Measurements from ENCODE around the gene ITPKB.
"Not testable (repeated sequence)": the region's sequence is repeated elsewhere in the genome, so short reads cannot be mapped to it uniquely, and the experiment has no call there.

Gene ITPKB

DNA sequence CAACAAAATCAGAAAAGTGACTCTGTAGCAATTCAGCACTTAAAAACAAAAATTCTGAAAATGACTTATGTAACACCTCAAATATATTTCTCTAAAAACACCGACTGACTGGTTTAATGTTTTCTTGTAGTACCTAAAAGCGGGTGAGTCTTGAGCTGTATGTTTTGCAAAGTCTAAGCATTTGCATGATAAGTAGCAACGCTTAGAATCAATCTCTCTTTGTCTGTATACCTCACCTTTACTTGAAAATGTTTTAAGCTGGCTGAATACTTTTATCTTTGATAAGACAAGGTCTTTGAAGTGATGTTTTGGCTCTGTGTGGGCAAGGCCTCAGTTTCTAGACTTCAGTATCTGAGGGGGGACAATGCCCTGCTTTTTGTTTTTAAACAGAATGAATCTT is 8.2 kb downstream of the ITPKB start:
- DNase-seq (ENCODE audit: low read depth in 2 of 2) = no peak

DNA sequence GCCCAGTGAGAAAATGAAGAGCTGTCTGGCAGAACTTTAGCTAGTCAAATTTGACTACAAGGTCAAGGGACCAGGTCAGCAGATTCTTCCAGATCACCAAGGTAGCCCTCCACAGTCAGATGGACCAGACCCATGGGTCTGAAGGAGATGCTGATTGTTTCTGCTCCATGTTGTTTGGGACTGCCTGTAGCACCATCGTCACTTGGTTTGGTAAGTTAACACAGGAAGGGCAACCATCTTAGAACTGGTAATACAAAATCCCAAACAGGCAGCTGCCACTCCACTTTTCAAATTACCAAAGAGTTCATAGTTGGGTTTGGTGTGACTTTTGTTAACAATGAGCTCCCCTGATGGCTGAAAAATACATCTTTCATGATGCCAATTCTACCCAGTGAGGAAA is 9.0 kb downstream of the ITPKB start:
- no peak for DNase-seq (ENCODE audit: low read depth in 2 of 2)

DNA sequence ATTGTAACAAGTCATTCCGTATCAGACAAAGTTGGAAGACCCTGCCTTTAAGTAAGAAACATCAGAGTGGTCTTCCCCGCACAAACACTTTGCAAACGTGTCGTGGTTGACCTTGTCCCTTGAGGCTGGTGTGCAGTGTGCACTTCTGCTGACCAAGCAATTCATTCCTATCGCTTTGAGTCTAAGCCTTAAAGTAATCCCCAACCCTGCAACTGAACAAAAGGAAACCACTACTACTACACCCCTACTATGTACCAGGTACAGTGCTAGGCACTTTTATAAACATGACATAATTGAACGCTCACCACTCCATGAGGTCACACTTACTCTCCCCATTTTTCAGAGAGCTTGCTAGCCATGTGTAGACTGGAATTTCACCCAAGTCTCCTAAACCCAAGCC is 10.6 kb downstream of the ITPKB start:
- DNase-seq (ENCODE audit: low read depth in 2 of 2) = no peak

DNA sequence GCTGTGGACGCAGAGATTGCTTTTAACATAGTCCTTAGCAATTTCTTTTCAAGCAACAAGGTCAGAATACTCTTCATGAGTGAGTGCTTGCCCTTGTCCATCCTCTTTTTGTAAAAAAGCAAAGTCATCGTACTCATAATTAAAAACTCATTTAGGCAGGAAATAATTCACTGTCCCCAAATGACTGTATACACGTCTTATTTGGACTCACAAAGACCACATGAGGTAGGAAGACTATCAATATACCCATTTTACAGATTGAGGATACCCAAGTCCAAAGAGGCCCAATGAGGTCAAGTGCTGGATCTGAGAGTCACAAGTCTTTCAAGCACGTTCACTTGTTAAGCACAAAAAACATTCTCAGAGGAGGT is 13.2 kb downstream of the ITPKB start:
- no peak for DNase-seq (ENCODE audit: low read depth in 2 of 2)

DNA sequence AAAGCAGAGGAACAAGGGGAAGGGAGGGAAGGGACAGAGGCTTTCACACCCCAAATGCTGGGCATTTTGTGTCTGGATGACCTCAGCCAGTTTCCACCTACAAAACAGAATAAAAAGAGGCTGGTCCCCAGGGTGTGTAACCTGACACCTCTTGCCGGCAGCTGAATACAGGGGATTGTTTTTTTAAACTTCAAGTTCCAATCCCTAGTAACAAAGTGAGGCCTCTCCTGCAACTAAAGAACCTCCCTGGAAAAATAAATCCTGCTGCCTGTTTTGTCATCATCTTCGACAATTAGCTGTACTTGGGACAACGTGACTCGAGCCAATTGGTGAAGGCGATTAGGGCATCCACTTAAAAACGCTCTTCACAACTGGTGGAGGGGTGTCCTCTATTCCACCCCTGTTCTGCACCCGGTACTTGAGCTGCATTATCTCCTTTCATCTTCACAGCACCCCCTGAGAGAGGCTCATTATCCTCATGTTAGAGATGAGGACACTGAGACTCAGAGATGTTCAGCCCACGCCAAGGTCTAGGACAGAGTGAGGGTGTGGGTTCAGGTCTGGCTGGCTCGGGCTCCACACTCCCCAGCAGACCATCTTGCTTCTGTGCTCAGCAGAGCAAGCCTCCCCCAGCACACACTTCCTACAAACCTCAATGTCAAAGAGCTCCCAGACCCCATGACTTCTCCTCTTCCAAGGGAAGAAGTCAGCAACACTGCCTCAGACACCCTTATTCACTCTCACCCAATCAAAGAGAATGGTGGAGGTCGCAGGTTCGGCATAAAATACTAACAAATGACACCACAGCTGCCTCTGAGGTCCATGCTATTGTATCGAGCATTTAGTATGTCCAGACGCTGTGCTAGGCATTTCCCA is 15.2 kb downstream of the ITPKB start:
- no peak for DNase-seq (ENCODE audit: low read depth in 2 of 2)

DNA sequence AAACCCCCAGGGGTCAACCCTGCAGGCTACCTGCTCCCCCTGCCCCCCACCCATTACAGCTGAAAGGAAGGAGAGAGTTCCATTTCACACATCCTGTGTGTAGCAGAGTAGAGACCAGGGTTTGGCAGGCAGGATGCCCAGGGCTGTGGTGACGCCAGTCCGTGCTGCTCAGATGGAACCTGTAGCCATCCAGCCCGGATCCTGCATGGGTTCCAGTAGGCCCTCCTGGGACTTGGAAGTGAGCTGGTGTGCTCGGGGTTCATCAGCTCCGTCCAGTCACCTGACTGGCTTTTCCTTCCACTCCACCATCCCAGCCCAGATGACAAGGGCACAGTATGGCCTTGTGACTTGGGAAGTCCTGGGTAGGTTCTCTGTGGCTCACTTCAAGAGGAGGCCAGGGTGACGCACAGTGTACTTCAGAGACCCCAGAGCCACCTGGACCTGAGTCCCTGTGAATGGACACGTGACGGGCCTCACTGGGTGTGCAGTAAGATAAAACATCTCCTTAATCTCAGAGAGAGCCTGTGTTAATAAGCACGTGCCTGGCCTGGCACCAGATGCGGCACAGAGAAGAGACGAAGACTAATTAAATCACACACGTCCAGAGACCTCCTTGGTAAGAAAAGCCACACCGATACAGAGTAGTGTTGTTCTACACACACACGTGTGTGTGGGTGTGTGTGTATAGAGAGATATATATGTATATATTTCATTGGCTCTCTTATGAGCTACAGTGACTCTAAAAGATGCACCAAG is 16.0 kb downstream of the ITPKB start:
- DNase-seq (ENCODE audit: low read depth in 2 of 2) = no peak

DNA sequence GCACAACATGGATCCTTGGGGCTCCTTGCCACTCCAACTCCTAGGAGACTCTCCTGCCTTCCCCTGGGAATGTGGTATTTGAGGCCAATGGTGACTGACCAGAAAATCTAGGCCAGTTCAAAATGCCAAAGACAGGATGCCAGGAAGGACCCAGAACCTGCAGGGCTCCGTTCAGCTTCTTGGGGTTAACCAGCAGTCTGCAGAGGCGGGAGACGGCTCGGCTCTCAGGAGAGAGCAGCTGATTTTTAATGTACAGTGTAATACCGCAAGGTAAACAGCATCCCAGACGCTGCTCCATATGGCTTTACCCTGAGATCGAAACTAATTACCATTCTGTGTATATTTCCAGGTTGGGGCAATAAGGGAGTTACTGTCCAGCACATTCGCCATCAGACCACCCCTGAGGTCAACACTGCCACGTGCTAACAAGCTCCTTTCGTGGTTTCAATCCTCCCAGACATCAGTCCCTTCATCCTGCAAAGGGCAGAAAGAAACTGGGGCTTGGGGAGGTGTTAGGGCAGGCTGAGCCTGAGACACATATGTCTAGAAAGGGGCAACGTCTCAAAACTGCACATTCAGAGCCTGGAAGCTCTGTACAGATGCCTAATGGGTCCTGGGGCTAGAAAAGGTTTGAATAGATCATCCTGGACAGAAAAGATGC is 16.7 kb downstream of the ITPKB start:
- no peak for DNase-seq (ENCODE audit: low read depth in 2 of 2)

DNA sequence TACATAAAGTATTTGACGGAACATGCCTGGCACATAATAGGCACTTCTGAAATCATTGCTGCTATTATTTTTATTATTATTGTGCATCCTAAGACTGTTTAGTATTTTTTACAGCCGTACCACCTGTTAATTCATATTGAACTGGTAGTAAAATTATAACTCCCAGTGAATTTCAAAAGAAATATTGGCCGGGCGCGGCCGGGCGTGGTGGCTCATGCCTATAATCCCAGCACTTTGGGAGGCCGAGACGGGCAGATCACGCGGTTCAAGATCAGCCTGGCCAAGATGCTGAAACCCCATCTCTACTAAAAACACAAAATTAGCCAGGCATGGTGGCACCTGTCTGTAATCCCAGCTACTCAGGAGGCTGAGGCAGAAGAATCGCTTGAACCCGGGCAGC is 18.5 kb downstream of the ITPKB start:
- not testable (repeated sequence) for DNase-seq (ENCODE audit: low read depth in 2 of 2)

DNA sequence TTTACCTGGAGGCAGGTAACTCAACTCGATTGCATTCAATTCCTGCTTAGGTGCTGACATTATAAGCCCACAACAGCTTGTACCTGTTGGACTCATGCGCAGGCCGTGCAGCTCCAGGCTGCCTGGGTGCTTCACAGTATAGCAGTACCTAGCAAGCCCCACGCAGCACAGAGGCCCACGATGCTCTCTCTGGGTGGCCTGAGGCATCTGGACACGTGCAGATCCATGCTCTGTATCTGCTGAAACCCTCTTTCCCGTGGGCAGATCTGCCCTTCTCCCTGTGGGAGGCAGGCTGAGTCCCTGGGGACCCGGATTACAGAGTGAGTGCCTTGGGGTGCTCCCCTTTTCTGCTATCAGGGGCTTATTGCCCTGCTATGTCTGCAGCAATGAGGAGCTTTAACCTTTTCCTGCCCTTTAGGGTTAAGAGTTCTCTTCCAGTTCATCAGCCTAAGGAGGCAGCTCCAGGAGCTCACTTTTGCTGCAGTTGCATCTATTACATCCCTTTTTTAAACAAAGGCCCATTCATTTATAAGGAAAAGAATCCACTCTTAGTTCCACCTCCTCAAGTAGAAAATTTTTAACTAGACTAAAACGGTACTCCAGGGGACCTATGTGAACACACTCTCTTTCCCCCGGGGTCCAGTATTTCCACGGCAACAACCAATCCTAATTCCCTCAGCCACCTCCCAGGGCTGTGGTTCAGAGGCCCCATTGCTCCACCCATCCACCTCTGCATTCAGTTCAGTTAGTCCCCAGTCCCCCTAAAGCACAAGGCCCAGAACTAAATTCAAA is 19.3 kb downstream of the ITPKB start:
- no peak for DNase-seq (ENCODE audit: low read depth in 2 of 2)

DNA sequence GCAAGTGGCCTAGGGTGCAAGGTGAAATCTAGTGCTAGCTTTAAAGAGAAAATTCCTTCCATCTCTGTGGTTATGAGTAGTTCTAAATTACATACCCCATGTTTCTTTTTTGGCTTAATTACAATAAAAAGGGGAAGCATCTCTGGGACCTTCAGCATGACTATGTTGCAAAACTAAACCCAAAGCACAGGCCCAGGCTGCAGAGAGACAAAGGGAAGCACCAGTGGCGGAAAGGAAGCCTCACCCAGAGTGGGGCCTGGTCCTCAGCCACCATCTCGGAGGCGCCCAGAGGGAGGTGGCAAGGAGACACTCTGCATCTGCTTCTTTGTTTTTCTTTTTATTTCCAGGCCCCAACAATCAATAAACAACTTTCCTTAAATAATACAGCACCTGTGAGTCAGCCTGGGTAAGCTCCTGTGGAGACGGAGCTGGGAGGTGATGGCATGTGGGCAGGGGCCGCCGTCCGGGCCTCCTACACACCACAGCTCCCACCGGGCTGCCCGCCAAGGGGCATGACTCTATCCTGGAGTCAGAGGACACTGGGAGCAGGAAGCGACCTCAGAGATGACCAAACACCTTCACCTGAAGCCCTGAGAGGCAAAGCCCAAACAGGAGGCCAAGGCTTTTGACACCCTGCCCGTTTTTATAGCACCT is 21.7 kb downstream of the ITPKB start:
- no peak for DNase-seq (ENCODE audit: low read depth in 2 of 2)

DNA sequence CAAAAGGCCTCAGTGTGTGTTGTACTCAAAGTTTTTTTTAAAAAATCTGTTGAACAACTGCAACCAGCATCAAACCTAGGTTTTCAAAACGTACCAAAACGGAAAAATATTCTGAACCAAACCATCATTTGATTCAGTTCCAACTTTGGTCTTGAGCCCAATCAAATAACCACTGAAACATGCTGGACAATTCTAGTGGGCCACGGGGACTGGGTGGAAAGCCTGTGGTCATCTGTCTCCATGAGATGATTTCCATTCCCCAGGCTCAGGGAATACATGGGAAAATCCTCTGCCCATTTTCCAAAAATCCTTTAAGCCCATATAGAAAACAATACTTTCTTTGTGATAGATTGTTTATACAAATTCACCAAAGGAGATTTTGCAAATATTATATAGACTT is 22.5 kb downstream of the ITPKB start:
- DNase-seq (ENCODE audit: low read depth in 2 of 2) = no peak

DNA sequence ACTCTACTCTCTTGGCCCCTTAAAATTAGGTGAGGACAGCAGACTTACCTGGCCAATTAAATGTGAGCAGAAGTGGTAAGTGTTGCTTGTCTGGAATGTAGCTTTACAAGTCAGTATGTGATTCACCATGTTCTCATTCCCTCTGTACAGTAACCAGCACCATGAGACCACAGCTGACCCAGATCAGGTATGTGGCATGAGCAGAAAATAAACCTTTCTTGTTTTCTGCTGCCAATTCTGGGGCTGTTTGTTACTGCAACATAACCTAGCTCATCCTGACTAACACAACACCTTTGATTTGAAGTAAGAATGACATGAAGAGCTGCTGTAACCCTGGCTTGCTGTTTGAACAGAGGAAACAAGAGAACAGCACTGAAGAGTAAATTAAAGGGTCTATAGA is 24.9 kb downstream of the ITPKB start:
- DNase-seq (ENCODE audit: low read depth in 2 of 2) = no peak

DNA sequence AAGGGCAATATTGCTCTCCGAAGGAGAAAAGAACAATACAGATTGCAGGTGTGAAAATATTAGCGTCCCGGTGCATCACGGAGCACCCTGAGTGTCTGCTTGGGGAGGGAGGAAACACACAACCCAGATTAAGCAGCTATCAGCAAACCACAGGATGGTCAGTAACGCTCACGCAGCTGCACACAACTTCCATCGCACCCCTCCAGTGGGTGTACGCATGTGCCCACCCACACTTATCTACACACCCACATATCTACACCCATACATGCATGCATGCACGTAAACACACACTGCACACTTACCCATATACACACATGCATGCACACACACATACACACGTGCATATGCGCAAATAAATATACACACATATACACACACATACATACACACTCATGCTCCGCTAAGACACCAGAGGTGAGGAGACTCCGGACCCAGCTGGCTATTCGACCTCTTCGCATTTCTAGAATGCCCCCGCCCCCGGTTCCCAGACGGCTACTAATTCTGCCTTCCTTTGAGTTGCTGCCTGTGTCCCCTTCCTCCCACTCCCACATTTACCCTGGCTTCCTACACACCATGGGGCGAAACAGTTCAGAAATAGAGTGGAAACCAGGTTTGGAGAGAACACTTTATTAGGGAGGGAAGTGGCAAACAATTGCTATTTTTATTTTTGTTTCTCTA is 26.2 kb downstream of the ITPKB start:
- no peak for DNase-seq (ENCODE audit: low read depth in 2 of 2)

DNA sequence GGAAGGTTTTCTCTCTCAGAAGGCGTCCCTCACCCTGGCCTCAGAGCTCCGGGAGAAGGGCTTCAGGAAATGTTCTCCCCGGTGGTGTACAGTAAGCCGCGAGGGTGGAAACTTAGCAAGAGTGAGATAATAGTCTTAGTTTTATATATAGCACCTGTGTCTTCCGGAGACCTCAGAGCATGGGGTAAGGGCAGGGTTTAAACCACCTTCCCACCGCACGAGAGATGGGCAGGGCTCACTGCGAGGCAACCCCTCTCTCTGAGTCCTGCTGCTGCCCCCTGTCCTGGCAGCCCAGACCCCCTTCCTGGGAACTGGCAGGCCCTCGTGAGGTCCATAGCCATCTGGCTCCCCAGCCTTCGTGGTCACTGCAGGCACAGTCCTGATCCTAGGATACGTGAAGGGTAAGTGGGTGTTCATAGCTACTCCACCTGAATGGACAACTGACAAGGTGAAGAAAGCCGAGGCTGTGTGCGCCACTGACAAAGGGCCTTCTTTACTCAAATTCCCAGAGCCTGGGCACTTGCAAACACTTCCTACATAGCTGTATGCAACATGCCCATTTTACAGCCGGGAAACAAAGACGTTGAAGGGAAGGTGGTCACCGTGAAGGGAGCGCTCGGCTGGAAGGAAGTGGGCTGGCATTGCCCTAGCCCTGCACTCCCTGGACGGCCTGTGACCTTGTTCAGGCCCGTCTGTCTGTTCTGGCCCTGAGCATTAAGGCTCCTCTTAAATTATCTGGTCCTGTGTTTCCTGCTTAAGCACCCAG is 26.9 kb downstream of the ITPKB start:
- DNase-seq (ENCODE audit: low read depth in 2 of 2) = peak in 1 of 2 donors; percentile 39

DNA sequence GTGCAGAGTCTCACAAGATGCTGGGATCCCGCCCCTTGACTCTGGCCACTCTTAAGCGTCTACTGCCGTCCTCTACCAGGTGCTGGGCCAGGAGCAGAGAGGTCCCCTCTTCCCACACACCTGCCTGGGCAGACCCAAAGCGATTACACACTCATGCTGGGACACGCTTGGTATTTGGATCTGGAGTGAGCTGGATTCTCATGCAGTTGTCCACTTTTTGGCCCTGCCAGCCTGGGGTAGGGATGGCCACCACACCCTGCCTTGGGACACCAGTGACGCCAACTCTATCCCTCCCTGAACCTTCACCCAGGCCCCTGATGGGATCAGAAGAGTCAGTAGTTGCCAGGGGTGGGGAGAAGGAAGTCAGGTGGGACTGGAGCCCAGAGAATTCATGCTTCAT is 28.6 kb downstream of the ITPKB start:
- no peak for DNase-seq (ENCODE audit: low read depth in 2 of 2)

DNA sequence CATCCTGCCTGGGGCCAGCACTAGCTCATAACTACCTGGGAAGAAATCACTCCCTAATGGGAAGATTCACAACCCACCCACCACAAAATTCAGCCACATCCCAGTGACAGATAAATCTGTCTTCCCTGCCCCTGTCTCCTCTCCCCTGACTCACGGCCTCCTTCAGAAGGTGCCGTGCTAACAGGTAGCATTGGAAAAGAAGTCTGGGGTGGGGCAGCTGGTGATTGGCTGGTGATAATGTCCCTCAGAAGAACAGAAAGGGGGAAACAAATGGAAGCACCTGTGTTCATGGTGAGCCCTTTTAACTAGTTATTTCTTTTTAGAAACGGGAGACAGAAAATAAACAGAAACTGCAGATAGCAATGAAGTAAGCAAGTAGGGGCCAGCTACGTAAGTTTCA is 29.1 kb downstream of the ITPKB start:
- no peak for DNase-seq (ENCODE audit: low read depth in 2 of 2)

DNA sequence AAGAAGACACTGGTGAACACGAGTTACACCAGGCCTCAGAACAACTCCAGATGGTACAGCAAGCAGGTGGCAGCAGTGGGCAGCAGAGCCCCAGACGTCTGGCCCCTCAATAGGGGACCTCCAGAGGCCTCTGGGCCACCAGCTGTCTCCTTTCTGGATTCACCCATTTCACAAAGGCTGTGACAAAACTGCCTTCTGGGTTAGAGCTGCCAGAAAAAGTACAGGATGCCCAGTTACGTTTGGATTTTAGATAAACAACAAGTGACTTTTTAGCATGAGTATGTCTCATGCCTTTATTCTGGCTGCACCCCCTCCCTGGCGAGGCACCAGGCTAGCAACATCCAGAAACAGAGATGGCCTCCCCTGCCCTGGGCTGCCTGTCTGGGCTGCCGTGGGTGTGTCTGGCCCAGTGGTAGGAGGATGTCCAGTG is 30.1 kb downstream of the ITPKB start:
- DNase-seq (ENCODE audit: low read depth in 2 of 2) = no peak

DNA sequence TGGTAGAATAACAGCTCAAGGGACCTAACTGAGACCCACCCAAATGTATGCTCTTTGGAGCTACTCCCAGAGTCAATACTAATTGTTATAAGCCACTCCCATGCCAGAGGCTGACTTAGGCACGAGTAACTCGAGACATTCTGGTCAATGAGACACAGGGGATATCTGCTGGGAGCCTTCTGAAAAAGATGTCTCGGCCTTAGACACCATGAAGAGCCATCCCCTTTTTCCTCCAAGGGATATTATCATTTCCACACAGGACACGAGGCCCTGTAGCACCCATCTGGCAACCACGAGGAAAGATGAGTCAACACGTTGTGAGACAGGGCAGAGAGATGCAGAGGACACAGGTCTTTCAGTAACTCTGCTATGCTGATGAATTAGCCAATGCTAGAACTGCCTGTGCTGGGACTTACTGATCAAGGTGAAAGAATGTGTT is 30.7 kb downstream of the ITPKB start:
- no peak for DNase-seq (ENCODE audit: low read depth in 2 of 2)

DNA sequence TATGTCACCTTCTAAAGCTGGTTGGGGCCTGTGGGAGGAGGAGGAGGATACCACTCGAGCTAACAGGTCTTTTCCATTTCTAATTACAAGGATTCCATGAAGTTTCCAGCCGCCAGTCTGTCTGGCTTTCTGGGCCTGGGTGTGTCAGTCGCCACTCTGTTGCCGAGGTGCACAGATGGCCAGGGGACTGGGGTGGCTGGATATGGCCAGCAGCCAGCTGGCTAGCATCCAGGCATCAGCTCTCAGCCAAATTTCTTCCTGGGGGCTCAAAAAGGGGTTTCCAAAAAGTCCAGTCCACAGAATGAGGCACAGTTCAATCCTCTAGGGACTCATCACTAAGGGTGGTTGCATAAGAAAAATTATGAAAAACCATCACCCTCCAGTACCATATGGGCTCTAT is 32.4 kb downstream of the ITPKB start:
- no peak for DNase-seq (ENCODE audit: low read depth in 2 of 2)

Data from stimulated activated CD8-positive, alpha-beta memory T cell treated with anti-CD3 and anti-CD28 coated beads, Interleukin-7, amount 100 ng/mL, for 4 hours (primary cell).